IMR-90 (cell line): Measurements from ENCODE around the gene HDAC7. TPM values are rescaled to one million over a fixed set of nuclear protein-coding genes. Genes with fewer than 3 reads are reported as not detected.

Experiments
- ATAC-seq: fragments of 200-7000 bp; cut with Tn5 transposase; 2 replicates; pipeline ENCODE4 v1.9.1; 2020; ENCODE audit warnings: low read depth, mild to moderate bottlenecking, moderate library complexity
- BruUV-seq: library from RNA; stranded (reverse); fragments of 400-500 nt; replicated peaks from 2 replicates; lab custom pipeline; 2021; lab: Mats Ljungman, UMichigan
- CTCF ChIA-PET: fragments of 300-600 bp; formaldehyde crosslinking; extraction: SDS; loops from one replicate; lab custom pipeline; 2021; ENCODE audit warnings: antibody characterized with exemption; lab: Yijun Ruan, JAX
- POLR2A ChIA-PET: fragments of 300-600 bp; sonication (Branson Sonifier 250); formaldehyde crosslinking; loops from one replicate; lab custom pipeline; 2022; ENCODE audit warnings: antibody characterized with exemption; ENCODE audit not compliant: unreplicated experiment; lab: Charles Lee
- DNase-seq: peaks from one replicate; pipeline ENCODE4 v3.0.0; 2013
- H2AFZ ChIP-seq: replicated peaks from 2 replicates; pipeline ENCODE3; 2013; ENCODE audit warnings: low read length, mild to moderate bottlenecking; ENCODE audit not compliant: poor library complexity
- H2AK5ac ChIP-seq: 2 replicates; pipeline ENCODE4 v1.6.1; 2013; ENCODE audit warnings: low read depth, low read length, inconsistent platforms
- H2AK9ac ChIP-seq: replicated peaks from 2 replicates; pipeline ENCODE3; 2013; ENCODE audit warnings: mild to moderate bottlenecking, low read depth, low read length, moderate library complexity; ENCODE audit not compliant: poor library complexity
- H2BK120ac ChIP-seq: 2 replicates; pipeline ENCODE4 v1.6.1; 2013; ENCODE audit warnings: low read depth, low read length, inconsistent platforms
- H2BK15ac ChIP-seq: 3 replicates; pipeline ENCODE4 v1.6.1; 2013; ENCODE audit warnings: low read depth, low read length, inconsistent platforms
- H2BK20ac ChIP-seq: 2 replicates; pipeline ENCODE4 v1.6.1; 2013; ENCODE audit warnings: low read depth, mild to moderate bottlenecking, inconsistent platforms, low read length, moderate library complexity
- H2BK5ac ChIP-seq: 2 replicates; pipeline ENCODE4 v1.6.1; 2013; ENCODE audit warnings: mild to moderate bottlenecking, low read depth, low read length, inconsistent platforms; ENCODE audit not compliant: poor library complexity, severe bottlenecking
- H3K14ac ChIP-seq: replicated peaks from 2 replicates; pipeline ENCODE4 v1.6.1; 2013; ENCODE audit warnings: low read depth, low read length, inconsistent platforms
- H3K18ac ChIP-seq: 2 replicates; pipeline ENCODE4 v1.6.1; 2013; ENCODE audit warnings: low read depth, low read length, control low read depth
- H3K23ac ChIP-seq: 2 replicates; pipeline ENCODE4 v1.6.1; 2013; ENCODE audit warnings: low read depth, low read length, inconsistent platforms
- H3K27ac ChIP-seq: 2 replicates; pipeline ENCODE4 v1.5.1; 2013; ENCODE audit warnings: mild to moderate bottlenecking, control low read depth, low read length; ENCODE audit not compliant: insufficient read depth
- H3K27me3 ChIP-seq: 2 replicates; pipeline ENCODE4 v1.6.1; 2013; ENCODE audit warnings: low read length; ENCODE audit not compliant: control insufficient read depth, insufficient read depth
- H3K36me3 ChIP-seq: 2 replicates; pipeline ENCODE4 v1.6.1; 2013; ENCODE audit warnings: low read length, mixed read lengths; ENCODE audit not compliant: control insufficient read depth, insufficient read depth
- H3K4ac ChIP-seq: 2 replicates; pipeline ENCODE4 v1.6.1; 2013; ENCODE audit warnings: low read depth, low read length, inconsistent platforms
- H3K4me1 ChIP-seq: 2 replicates; pipeline ENCODE4 v1.6.1; 2013; ENCODE audit warnings: low read length, mixed read lengths; ENCODE audit not compliant: control insufficient read depth, insufficient read depth
- H3K4me2 ChIP-seq: 2 replicates; pipeline ENCODE4 v1.6.1; 2013; ENCODE audit warnings: low read depth, mild to moderate bottlenecking, control low read depth, low read length, moderate library complexity
- H3K4me3 ChIP-seq: 2 replicates; pipeline ENCODE4 v1.5.1; 2013; ENCODE audit warnings: low read depth, mild to moderate bottlenecking, control low read depth, low read length, moderate library complexity; ENCODE audit not compliant: insufficient read depth
- H3K56ac ChIP-seq: 2 replicates; pipeline ENCODE4 v1.6.1; 2013; ENCODE audit warnings: low read length, inconsistent platforms; ENCODE audit not compliant: insufficient read depth; ENCODE audit errors: extremely low read depth
- H3K79me1 ChIP-seq, 2 experiments: 2 replicates each; pipeline ENCODE4 v1.6.1; 2013; ENCODE audit warnings: low read length in 2 of 2, inconsistent platforms in 1 of 2, low read depth in 1 of 2
- H3K9ac ChIP-seq: 2 replicates; pipeline ENCODE4 v1.6.1; 2013; ENCODE audit warnings: low read depth, low read length, control low read depth
- H3K9me1 ChIP-seq: 2 replicates; pipeline ENCODE4 v1.6.1; 2013; ENCODE audit warnings: low read length, inconsistent platforms; ENCODE audit not compliant: insufficient read depth
- H3K9me3 ChIP-seq: 2 replicates; pipeline ENCODE4 v1.6.1; 2013; ENCODE audit warnings: low read length; ENCODE audit not compliant: control insufficient read depth, insufficient read depth
- H4K20me1 ChIP-seq: 2 replicates; pipeline ENCODE4 v1.6.1; 2013; ENCODE audit warnings: low read length, inconsistent platforms; ENCODE audit not compliant: insufficient read depth
- H4K5ac ChIP-seq: 2 replicates; pipeline ENCODE4 v1.6.1; 2013; ENCODE audit warnings: mild to moderate bottlenecking, low read depth, low read length, control low read depth
- H4K8ac ChIP-seq, 2 experiments: 2 replicates each; pipeline ENCODE4 v1.6.1; 2013; ENCODE audit warnings: low read depth in 2 of 2, low read length in 2 of 2, control low read depth in 1 of 2, inconsistent platforms in 1 of 2
- H4K91ac ChIP-seq: 2 replicates; pipeline ENCODE4 v1.6.1; 2013; ENCODE audit warnings: low read depth, low read length, inconsistent platforms; ENCODE audit not compliant: insufficient read depth
- BHLHE40 ChIP-seq: fragments of 150-350 bp; IDR thresholded peaks from 2 replicates; pipeline ENCODE4 v1.6.1; 2016; ENCODE audit warnings: mild to moderate bottlenecking, low read depth, low read length
- CEBPB ChIP-seq: IDR thresholded peaks from 2 replicates; pipeline ENCODE4 v1.6.1; 2012; ENCODE audit warnings: low read depth, low read length, improper control_type of control experiment
- CHD1 ChIP-seq: IDR thresholded peaks from 2 replicates; pipeline ENCODE4 v1.6.1; 2012; ENCODE audit warnings: low read depth, low read length, improper control_type of control experiment
- FOS ChIP-seq: fragments of 150-350 bp; IDR thresholded peaks from 2 replicates; pipeline ENCODE4 v1.6.1; 2016; ENCODE audit warnings: low read depth, low read length
- MAFK ChIP-seq: IDR thresholded peaks from 2 replicates; pipeline ENCODE4 v1.6.1; 2012; ENCODE audit warnings: low read depth, low read length, improper control_type of control experiment
- MAZ ChIP-seq: IDR thresholded peaks from 2 replicates; pipeline ENCODE4 v1.6.1; 2012; ENCODE audit warnings: low read depth, mild to moderate bottlenecking, low read length, improper control_type of control experiment, moderate library complexity, borderline replicate concordance
- MXI1 ChIP-seq: IDR thresholded peaks from 2 replicates; pipeline ENCODE4 v1.6.1; 2012; ENCODE audit warnings: low read depth, mild to moderate bottlenecking, low read length, moderate library complexity, borderline replicate concordance
- NFE2L2 ChIP-seq: fragments of 150-350 bp; IDR thresholded peaks from 2 replicates; pipeline ENCODE4 v1.6.1; 2016; ENCODE audit warnings: low read depth, mild to moderate bottlenecking, low read length
- POLR2A ChIP-seq: IDR thresholded peaks from 2 replicates; pipeline ENCODE4 v1.6.1; 2012; ENCODE audit warnings: mild to moderate bottlenecking, low read depth, low read length
- RAD21 ChIP-seq: IDR thresholded peaks from 2 replicates; pipeline ENCODE4 v1.6.1; 2012; ENCODE audit warnings: low read length, improper control_type of control experiment
- RFX5 ChIP-seq: IDR thresholded peaks from 2 replicates; pipeline ENCODE4 v1.8.0; 2012; ENCODE audit warnings: low read depth, mild to moderate bottlenecking, low read length, moderate library complexity
- SMC3 ChIP-seq: fragments of 150-350 bp; IDR thresholded peaks from 2 replicates; pipeline ENCODE4 v1.6.1; 2016; ENCODE audit warnings: low read depth, mild to moderate bottlenecking, antibody characterized with exemption, low read length, moderate library complexity
- WGBS, 2 experiments: methylation state at CpG; one replicate each; pipeline versions ENCODE4 v1.1.5 to v1.1.7; 2013; ENCODE audit warnings: missing lambda C conversion rate in 2 of 2; ENCODE audit not compliant: insufficient read length in 1 of 2; ENCODE audit errors: extremely low coverage in 2 of 2; 5-methylcytosine and 5-hydroxymethylcytosine counted together
- dilution Hi-C: fragments of 300-500 bp; cut with HindIII; formaldehyde crosslinking; loops from one replicate; pipeline ENCODE4 v1.14.3; 2018; ENCODE audit warnings: low sequenced_read_pairs; ENCODE audit not compliant: unreplicated experiment
- in situ Hi-C: fragments of 300-500 bp; cut with MboI; formaldehyde crosslinking; loops from 3 replicates; pipeline ENCODE4 v1.14.3; 2019; ENCODE audit warnings: low sequenced_read_pairs, inconsistent platforms, mixed read lengths
- intact Hi-C: fragments of 100-400 bp; cut with micrococcal nuclease; formaldehyde crosslinking; loops from 2 replicates; pipeline ENCODE4 v1.10.0; 2022
- polyA plus RNA-seq, 3 experiments: library from polyadenylated mRNA; depleted of rRNA; stranded (reverse); fragments of >200 nt; gene quantifications; 2 replicates each; pipeline ENCODE4 v1.2.3, GENCODE V29; 2012; ENCODE audit warnings: low replicate concordance in 1 of 3
- total RNA-seq: library from RNA; depleted of rRNA; stranded (reverse); fragments of >200 nt; gene quantifications from 2 replicates; pipeline ENCODE4 v1.2.3, GENCODE V29; 2012
- TF ChIP-seq, protein P1 (sequence below): fragments of 150-350 bp; IDR thresholded peaks from 2 replicates; pipeline ENCODE4 v1.6.1; 2017; ENCODE audit warnings: mild to moderate bottlenecking, antibody characterized with exemption, low read length, low read depth
- TF ChIP-seq, protein P2 (sequence below): fragments of 150-350 bp; IDR thresholded peaks from 2 replicates; pipeline ENCODE4 v1.6.1; 2016; ENCODE audit warnings: low read depth, mild to moderate bottlenecking, low read length, moderate library complexity, borderline replicate concordance
- TF ChIP-seq, protein P3 (sequence below): conservative IDR thresholded peaks from 2 replicates; pipeline ENCODE4 v1.5.1; 2012; ENCODE audit warnings: mild to moderate bottlenecking, low read depth, low read length, improper control_type of control experiment

Gene HDAC7
- total and polyA plus RNA-seq, 2 of the 4 experiments (the other 2 are of a cell fraction) = 10.4 to 64.7 TPM

DNA sequence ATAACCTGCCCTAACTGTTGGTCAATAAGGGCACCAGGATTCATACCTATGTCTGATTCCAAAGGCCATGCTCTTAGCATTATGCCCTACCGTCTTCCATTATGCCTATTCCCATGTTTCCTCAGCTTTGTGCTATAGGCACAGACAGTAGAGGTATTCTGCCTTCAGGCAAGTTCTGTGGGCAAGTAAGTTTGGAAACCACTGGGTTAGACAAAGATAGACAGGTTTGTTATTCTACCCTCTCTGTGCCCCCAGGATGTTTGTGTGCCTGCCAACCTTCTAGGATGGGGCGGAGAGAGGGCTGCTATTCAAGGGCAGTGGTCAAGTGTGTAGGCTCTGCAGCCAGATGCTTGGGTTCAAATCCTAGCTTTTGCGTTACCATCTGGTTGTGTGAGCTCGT, 65.6 kb downstream of the HDAC7 start:
- H2BK15ac ChIP-seq = no peak overlapping the region
- H2AK5ac ChIP-seq = no peak overlapping the region
- peak overlapping the region; percentile 64; the same call in 1 of the 2 replicates for H3K4ac ChIP-seq
- H3K4me3 ChIP-seq = no peak overlapping the region
- no peak overlapping the region for H3K27ac ChIP-seq
- H4K5ac ChIP-seq = no peak overlapping the region
- no peak overlapping the region; the same call in 1 of the 2 replicates for H2BK20ac ChIP-seq
- in situ Hi-C loops = no loop called here
- H4K8ac ChIP-seq = no peak overlapping the region; a peak in 1 of 4 replicates
- H2AFZ ChIP-seq = no peak overlapping the region
- H2AK9ac ChIP-seq = peak overlapping the region; percentile 5
- no peak overlapping the region for H3K4me2 ChIP-seq
- peaks cover 17% of the 10 kb centered on the region for H3K4me1 ChIP-seq
- H2BK5ac ChIP-seq = no peak overlapping the region
- no peak overlapping the region for H3K9ac ChIP-seq
- 100% methylated on average over 3 of the region's 4 CpGs; no CpG with 5 or more reads in 1 of the 2 experiments for WGBS, 2 experiments
- intact Hi-C loops = no loop called here
- no peaks in the 10 kb centered on the region for H3K27me3 ChIP-seq
- H3K14ac ChIP-seq = peak overlapping the region; percentile 68
- H4K91ac ChIP-seq = peak overlapping the region; percentile 5; the same call in 1 of the 2 replicates
- no peak for ATAC-seq
- DNase-seq = no peak
- no peak overlapping the region for H3K18ac ChIP-seq
- POLR2A ChIA-PET = no interaction called here
- no peaks in the 10 kb centered on the region for H3K36me3 ChIP-seq
- no peak for TF ChIP-seq MAFK
- no peak for TF ChIP-seq SMC3
- no peak for TF ChIP-seq MAZ
- no peak for TF ChIP-seq BHLHE40
- TF ChIP-seq, protein P1, sequence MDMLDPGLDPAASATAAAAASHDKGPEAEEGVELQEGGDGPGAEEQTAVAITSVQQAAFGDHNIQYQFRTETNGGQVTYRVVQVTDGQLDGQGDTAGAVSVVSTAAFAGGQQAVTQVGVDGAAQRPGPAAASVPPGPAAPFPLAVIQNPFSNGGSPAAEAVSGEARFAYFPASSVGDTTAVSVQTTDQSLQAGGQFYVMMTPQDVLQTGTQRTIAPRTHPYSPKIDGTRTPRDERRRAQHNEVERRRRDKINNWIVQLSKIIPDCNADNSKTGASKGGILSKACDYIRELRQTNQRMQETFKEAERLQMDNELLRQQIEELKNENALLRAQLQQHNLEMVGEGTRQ = no peak
- no peak for TF ChIP-seq NFE2L2
- TF ChIP-seq CEBPB = no peak
- TF ChIP-seq MXI1 = no peak
- TF ChIP-seq, protein P2, sequence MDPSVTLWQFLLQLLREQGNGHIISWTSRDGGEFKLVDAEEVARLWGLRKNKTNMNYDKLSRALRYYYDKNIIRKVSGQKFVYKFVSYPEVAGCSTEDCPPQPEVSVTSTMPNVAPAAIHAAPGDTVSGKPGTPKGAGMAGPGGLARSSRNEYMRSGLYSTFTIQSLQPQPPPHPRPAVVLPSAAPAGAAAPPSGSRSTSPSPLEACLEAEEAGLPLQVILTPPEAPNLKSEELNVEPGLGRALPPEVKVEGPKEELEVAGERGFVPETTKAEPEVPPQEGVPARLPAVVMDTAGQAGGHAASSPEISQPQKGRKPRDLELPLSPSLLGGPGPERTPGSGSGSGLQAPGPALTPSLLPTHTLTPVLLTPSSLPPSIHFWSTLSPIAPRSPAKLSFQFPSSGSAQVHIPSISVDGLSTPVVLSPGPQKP = no peak
- TF ChIP-seq, protein P3, sequence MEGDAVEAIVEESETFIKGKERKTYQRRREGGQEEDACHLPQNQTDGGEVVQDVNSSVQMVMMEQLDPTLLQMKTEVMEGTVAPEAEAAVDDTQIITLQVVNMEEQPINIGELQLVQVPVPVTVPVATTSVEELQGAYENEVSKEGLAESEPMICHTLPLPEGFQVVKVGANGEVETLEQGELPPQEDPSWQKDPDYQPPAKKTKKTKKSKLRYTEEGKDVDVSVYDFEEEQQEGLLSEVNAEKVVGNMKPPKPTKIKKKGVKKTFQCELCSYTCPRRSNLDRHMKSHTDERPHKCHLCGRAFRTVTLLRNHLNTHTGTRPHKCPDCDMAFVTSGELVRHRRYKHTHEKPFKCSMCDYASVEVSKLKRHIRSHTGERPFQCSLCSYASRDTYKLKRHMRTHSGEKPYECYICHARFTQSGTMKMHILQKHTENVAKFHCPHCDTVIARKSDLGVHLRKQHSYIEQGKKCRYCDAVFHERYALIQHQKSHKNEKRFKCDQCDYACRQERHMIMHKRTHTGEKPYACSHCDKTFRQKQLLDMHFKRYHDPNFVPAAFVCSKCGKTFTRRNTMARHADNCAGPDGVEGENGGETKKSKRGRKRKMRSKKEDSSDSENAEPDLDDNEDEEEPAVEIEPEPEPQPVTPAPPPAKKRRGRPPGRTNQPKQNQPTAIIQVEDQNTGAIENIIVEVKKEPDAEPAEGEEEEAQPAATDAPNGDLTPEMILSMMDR = no peak
- TF ChIP-seq FOS = no peak
- TF ChIP-seq POLR2A = no peak
- TF ChIP-seq RAD21 = no peak
- TF ChIP-seq CHD1 = no peak
- TF ChIP-seq RFX5 = no peak
- H3K9me3 ChIP-seq = no peaks in the 10 kb centered on the region
- no peaks in the 10 kb centered on the region for H4K20me1 ChIP-seq
- H3K56ac ChIP-seq = no peak overlapping the region
- 0 out of 2 replicates have a peak overlapping the region, but pooled peaks have one; percentile 26 for H2BK120ac ChIP-seq
- no TSS peak for BruUV-seq
- peak overlapping the region; percentile 80; the same call in 1 of the 2 replicates for H3K23ac ChIP-seq
- dilution Hi-C loops = no loop called here
- H3K9me1 ChIP-seq = peaks cover 13% of the 10 kb centered on the region; the same call in 1 of the 2 replicates
- H3K79me1 ChIP-seq = no peaks in the 10 kb centered on the region
- CTCF ChIA-PET = interaction anchor here (0.8 kb wide), 1 partner anchor 11 kb away, joined by 3 read pairs; no protein-coding TSS in a partner anchor
